GM19023 (cell line): ENCODE results near the gene ETFA.
A peak's percentile ranks its signal among the peaks of the same experiment; 100 is the strongest.

Experiments
- ATAC-seq: cut with Tn5 transposase; IDR thresholded peaks from one replicate; pipeline ENCODE4 v1.9.1; 2021; ENCODE audit warnings: mild to moderate bottlenecking, moderate library complexity; ENCODE audit not compliant: unreplicated experiment

Gene ETFA

DNA sequence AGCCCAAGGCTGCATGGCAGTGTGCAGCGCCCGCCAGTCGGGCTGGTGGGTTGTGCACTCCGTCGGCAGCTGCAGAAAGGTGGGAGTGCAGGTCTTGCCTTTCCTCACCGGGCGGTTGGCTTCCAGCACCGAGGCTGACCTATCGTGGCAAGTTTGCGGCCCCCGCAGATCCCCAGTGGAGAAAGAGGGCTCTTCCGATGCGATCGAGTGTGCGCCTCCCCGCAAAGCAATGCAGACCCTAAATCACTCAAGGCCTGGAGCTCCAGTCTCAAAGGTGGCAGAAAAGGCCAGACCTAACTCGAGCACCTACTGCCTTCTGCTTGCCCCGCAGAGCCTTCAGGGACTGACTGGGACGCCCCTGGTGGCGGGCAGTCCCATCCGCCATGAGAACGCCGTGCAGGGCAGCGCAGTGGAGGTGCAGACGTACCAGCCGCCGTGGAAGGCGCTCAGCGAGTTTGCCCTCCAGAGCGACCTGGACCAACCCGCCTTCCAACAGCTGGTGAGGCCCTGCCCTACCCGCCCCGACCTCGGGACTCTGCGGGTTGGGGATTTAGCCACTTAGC is 29.6 kb upstream of the ETFA start:
- ATAC-seq = no peak

DNA sequence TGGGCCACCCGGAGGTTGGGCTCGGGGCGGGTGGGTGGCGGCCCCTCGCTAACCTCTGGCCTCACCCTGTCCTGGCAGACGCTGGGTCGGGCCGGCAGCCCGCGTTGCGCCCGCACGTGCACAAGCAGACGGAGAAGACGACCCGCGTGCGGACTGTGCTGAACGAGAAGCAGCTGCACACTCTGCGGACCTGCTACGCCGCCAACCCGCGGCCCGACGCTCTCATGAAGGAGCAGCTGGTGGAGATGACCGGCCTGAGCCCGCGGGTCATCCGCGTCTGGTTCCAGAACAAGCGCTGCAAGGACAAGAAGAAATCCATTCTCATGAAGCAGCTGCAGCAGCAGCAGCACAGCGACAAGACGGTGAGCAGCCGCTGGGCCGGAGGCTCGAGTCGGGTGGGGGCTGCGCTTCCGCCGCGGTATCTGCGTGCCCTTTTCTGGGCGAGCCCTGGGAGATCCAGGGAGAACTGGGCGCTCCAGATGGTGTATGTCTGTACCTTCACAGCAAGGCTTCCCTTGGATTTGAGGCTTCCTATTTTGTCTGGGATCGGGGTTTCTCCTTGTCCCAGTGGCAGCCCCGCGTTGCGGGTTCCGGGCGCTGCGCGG is 29.0 kb upstream of the ETFA start:
- no peak for ATAC-seq

GRCh38 chr15:76339305-76340197 is 28.3 kb upstream of the ETFA start:
- ATAC-seq = no peak

GRCh38 chr15:76338486-76339304 is 27.4 kb upstream of the ETFA start:
- ATAC-seq = no peak

DNA sequence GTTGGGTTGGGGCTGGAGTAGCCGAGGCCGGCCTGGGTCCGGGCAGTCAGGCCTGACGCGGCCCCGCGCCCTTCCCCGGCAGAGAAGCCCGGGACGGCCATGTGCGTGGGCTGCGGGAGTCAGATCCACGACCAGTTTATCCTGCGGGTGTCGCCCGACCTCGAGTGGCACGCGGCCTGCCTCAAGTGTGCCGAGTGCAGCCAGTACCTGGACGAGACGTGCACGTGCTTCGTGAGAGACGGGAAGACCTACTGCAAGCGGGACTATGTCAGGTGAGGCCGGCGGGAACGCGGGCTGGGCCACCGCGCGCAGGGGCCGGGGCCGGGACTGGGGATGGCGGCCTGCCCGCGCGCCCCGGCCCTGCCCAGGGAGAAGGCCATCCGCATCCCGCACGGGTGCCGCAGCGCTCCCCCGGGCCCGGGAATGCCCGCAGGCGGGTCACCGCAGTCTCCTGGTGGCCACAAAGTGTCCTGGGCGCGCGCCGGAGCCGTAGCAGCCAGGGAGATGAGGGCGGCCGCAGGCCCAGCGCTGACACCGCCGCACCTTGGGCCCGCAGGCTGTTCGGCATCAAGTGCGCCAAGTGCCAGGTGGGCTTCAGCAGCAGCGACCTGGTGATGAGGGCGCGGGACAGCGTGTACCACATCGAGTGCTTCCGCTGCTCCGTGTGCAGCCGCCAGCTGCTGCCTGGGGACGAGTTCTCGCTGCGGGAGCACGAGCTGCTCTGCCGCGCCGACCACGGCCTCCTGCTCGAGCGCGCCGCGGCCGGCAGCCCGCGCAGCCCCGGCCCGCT is 26.6 kb upstream of the ETFA start:
- ATAC-seq = no peak

GRCh38 chr15:76337059-76337695 is 25.9 kb upstream of the ETFA start:
- ATAC-seq = no peak

- ATAC-seq = peak; percentile 44
These were observed 25.2 kb upstream of the ETFA start, which contains the start of gene ISL2 for GRCh38 chr15:76336254-76337058. Gene ISL2, plus strand, starts transcription at chr15:76336773. Its CDS starts 111 bp downstream, at chr15:76336884.

DNA sequence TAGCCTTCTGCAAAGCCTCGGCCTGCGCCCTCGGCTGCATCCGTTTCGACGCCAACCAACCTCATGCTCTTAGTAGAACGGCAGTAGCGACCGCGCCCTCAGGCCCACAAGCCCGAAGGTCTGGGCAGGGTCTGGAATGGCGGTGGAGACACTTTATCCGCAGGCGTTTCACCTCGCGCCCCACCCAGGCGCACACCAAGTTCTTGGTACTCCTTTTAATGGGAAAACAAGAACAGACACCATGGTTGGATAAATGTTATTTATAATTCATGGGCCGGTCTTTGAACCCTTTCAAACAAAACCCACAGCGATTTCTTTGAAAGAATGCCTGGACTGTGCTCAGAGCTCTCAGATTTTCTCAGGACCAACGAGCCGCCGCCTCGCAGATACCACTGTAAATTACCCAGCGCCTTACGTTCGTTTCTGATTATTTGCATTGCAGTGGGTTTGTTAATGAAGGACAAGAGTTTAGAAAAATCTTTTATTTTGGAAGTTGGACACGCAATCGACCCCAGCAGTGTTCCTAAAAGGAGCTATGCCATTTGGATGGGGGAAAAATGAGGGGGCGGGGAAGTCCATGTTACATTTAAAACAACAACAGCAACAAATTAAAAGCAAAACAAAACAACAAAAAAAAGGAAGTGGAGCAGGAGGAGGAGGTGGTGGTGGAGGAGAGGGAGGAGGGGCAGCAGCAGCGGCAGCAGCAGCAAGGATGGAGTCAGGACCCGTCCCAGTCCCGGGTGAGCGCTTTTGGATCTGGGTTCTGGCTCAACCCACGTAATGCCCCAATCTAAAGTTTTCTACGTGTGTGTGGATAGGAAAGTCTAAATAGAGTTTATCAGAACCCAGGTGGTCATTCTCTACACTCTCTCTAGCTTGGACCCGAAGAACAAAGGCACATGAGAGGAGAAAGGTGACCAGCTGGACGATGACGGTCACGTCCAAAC is 24.3 kb upstream of the ETFA start:
- no peak for ATAC-seq

- ATAC-seq = no peak
These were observed 23.4 kb upstream of the ETFA start for GRCh38 chr15:76334438-76335306.

- ATAC-seq = no peak
These were observed 22.6 kb upstream of the ETFA start for GRCh38 chr15:76333720-76334437.

- no peak for ATAC-seq
These were observed 22.0 kb upstream of the ETFA start for GRCh38 chr15:76333309-76333708.

- no peak for ATAC-seq
These were observed 21.5 kb upstream of the ETFA start for GRCh38 chr15:76332796-76333195.

GRCh38 chr15:76330080-76330680 is 18.9 kb upstream of the ETFA start:
- ATAC-seq = no peak

DNA sequence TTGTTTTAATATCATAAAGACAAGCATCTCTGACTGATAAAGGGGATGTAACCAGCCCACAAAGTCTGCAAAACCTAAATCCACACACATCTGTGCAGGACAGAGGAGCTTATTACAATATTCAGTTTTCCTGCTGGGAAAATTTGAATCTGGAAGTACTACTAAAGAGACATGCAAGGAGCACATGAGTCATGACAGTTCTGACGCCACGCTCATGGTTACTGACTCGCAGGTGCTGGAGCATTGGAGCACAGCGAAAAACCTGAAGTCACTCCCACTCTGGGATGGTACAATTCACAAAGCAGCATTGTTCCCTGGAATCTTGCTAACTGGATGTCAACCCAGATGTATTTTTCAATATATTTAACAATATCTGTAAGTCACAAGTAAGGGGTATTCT is 17.7 kb upstream of the ETFA start:
- ATAC-seq = no peak

DNA sequence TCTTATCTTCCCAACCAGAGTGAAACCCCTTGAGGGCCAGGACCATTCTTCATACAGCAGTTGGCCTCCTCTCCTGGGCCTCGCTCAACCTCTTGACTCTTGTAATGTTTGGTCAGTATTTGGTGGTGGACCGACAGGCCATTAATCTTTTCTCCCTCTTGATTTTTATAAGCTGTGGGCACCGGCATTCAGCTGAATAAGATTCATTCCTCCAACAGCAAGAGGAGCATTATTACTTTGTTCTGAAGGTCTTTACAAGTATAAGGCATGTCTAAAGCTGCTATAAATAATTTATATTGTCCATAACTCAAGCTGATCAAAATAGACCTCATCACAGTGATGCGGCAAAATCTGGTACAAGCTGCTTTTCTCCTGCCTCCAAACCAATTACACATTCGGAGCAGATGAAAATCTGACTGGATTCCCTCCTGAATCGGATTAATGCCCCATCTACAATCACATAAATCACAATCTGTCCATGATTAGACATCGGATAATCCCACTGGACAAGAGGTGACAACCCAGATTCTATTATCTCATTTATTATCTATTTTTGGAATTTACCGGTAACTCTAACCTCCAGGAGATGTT is 16.9 kb upstream of the ETFA start:
- no peak for ATAC-seq
